IgD-negative memory B cell (primary cell): ENCODE measurements around the gene CAMKMT. TPM values are rescaled to one million over a fixed set of nuclear protein-coding genes. Genes with fewer than 3 reads are reported as not detected.
"Not testable (repeated sequence)": the region's sequence is repeated elsewhere in the genome, so short reads cannot be mapped to it uniquely, and the experiment has no call there.

Source experiments
- H3K27ac Mint-ChIP-seq, 3 donors: one replicate each; pipeline ENCODE4 v1.8.0; 2020 to 2022; ENCODE audit warnings: mild to moderate bottlenecking in 3 of 3, mixed read lengths in 3 of 3, moderate library complexity in 1 of 3
- H3K27me3 Mint-ChIP-seq: one replicate; pipeline ENCODE4 v1.8.0; 2021; ENCODE audit warnings: mixed read lengths
- H3K36me3 Mint-ChIP-seq: one replicate; pipeline ENCODE4 v1.8.0; 2020; ENCODE audit warnings: mild to moderate bottlenecking, mixed read lengths
- H3K4me1 Mint-ChIP-seq, 3 donors: one replicate each; pipeline ENCODE4 v1.8.0; 2020 to 2022; ENCODE audit warnings: mixed read lengths in 3 of 3, mild to moderate bottlenecking in 1 of 3
- H3K4me3 Mint-ChIP-seq, 4 donors: one replicate each; pipeline ENCODE4 v1.8.0; 2020 to 2022; ENCODE audit warnings: mild to moderate bottlenecking in 4 of 4, mixed read lengths in 4 of 4, moderate library complexity in 3 of 4
- H3K9me3 Mint-ChIP-seq, 3 donors: one replicate each; pipeline ENCODE4 v1.8.0; 2020 to 2021; ENCODE audit warnings: mixed read lengths in 3 of 3, mild to moderate bottlenecking in 1 of 3
- polyA plus RNA-seq: library from polyadenylated mRNA; unstranded; fragments of 300-500 nt; fragmentation: Illumina TruSeq; gene quantifications from one replicate; pipeline ENCODE4 v1.2.3, GENCODE V29; 2021

Gene CAMKMT
- polyA plus RNA-seq, 1 donor from 2014 or later, result 12.2 TPM

DNA sequence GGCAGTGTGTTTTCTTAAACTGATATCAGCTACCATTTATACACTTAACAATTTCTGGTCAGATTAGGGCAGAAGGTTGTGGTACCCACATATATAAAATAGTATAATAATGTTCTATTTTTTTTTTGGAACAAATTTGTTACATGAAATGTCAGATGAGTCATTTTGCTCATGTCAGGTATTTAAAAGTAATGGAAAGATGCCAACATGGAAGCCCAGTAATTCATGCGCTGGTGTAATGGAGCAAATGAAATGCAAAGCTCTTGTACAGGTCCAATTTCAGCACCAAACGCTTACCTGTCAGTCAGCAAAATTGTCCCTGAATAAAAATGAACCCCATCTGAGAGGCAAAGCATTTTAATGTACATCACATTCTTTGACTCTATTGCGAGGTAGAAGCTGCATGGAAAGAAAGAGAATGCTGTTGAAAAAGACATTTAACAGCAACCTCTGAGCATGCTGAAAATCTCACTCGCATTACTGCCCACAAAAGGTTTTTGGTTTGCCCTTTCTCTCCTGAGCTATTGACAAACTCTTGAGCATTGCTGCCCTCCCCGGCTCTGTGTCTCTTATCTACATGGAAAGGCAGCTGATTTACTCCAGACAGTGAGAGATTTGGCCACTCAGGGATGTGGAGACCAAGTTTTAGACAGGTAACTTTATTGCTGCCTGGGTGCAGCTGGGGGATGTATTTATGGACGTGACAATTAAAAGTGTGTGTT is 217.5 kb downstream of the CAMKMT start:
- no peaks in the 10 kb centered on the region for H3K9me3 Mint-ChIP-seq
- H3K4me1 Mint-ChIP-seq, result peaks cover 8 to 13% (median 13%) of the 10 kb centered on the region in 3 donors
- no peaks in the 10 kb centered on the region for H3K36me3 Mint-ChIP-seq
- no peak overlapping the region for H3K27ac Mint-ChIP-seq
- no peaks in the 10 kb centered on the region for H3K27me3 Mint-ChIP-seq
- peak overlapping the region in 1 of 4 donors; percentile 76 for H3K4me3 Mint-ChIP-seq

- Mint-ChIP-seq H3K27ac (no peak overlapping the region), H3K4me1 (peaks cover 8 to 13% (median 13%) of the 10 kb centered on the region in 3 donors), H3K36me3 (no peaks in the 10 kb centered on the region), H3K27me3 (no peaks in the 10 kb centered on the region), H3K4me3 (no peak overlapping the region), H3K9me3 (no peaks in the 10 kb centered on the region)
Observed at GRCh38 chr2:44579837-44580230, 218.1 kb downstream of the CAMKMT start.

GRCh38 chr2:44580875-44581515 is 219.2 kb downstream of the CAMKMT start:
- no peaks in the 10 kb centered on the region for H3K9me3 Mint-ChIP-seq
- H3K4me1 Mint-ChIP-seq, result peaks cover 8 to 13% (median 13%) of the 10 kb centered on the region in 3 donors
- H3K27me3 Mint-ChIP-seq, result no peaks in the 10 kb centered on the region
- no peaks in the 10 kb centered on the region for H3K36me3 Mint-ChIP-seq
- no peak overlapping the region for H3K27ac Mint-ChIP-seq
- no peak overlapping the region for H3K4me3 Mint-ChIP-seq

- H3K4me1 Mint-ChIP-seq, result peaks cover 8 to 13% (median 9%) of the 10 kb centered on the region in 3 donors
- no peaks in the 10 kb centered on the region for H3K27me3 Mint-ChIP-seq
- peaks cover 4% of the 10 kb centered on the region for H3K36me3 Mint-ChIP-seq
- peak overlapping the region in 1 of 3 donors; percentile 20 for H3K27ac Mint-ChIP-seq
- H3K9me3 Mint-ChIP-seq, result no peaks in the 10 kb centered on the region
- no peak overlapping the region for H3K4me3 Mint-ChIP-seq
Observed at GRCh38 chr2:44582363-44583008, 220.7 kb downstream of the CAMKMT start.

GRCh38 chr2:44595615-44596014 is 233.9 kb downstream of the CAMKMT start:
- not testable (repeated sequence) for H3K27me3 Mint-ChIP-seq, H3K4me1 Mint-ChIP-seq, H3K4me3 Mint-ChIP-seq, H3K27ac Mint-ChIP-seq, H3K36me3 Mint-ChIP-seq, H3K9me3 Mint-ChIP-seq

- Mint-ChIP-seq H3K9me3 (peaks cover 0 to 5% (median 4%) of the 10 kb centered on the region in 3 donors), H3K36me3 (peaks cover 5% of the 10 kb centered on the region), H3K27ac (peak overlapping the region in 1 of 3 donors; percentile 22), H3K4me1 (peaks cover 0 to 4% (median 3%) of the 10 kb centered on the region in 3 donors), H3K27me3 (no peaks in the 10 kb centered on the region), H3K4me3 (no peak overlapping the region)
Observed at GRCh38 chr2:44596537-44597320, 235.0 kb downstream of the CAMKMT start.

DNA sequence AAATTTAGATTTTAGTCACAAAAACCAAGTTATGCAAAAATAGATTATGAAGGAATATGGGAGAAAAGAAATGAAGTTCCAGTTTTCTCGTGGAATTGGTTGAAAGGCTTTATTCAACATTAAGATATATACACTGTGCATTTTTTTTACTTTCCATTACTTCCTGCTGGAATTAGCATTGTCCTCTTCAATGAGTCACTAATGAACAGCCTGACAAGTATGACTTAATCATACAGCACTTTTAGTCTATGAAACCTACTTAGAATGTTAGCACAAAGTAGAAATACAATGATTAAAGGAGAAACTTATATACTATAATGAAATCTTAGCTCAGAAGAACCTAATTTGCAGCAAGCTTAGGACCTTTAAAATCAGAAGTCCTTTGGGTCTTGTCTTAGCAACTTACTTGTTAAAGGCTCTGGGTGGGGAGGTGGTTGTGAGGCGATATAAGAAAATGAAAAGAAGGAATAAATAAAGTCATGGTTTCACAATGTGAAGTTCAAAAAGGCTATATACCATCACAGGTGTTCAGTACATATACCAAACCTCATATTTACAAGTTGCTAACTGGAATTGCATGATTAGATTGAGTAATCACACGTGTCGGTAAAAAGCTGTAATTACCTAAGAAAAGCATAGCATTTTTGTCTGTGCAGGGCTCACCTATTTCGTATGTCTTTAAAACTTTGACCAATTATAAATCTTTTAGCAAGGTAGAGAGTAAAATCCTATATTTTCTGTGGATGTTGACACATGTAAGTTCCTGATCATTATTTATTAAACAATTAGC is 236.8 kb downstream of the CAMKMT start:
- Mint-ChIP-seq H3K4me3 (no peak overlapping the region), H3K4me1 (peaks cover 0 to under 1% (median 0%) of the 10 kb centered on the region in 3 donors), H3K27ac (peak overlapping the region in 1 of 3 donors; percentile 31), H3K9me3 (peaks cover 0 to 6% (median 5%) of the 10 kb centered on the region in 3 donors), H3K27me3 (no peaks in the 10 kb centered on the region), H3K36me3 (peaks cover 3% of the 10 kb centered on the region)

GRCh38 chr2:44599130-44599529 is 237.4 kb downstream of the CAMKMT start:
- Mint-ChIP-seq H3K4me3 (no peak overlapping the region), H3K36me3 (peaks cover 3% of the 10 kb centered on the region), H3K4me1 (no peaks in the 10 kb centered on the region), H3K27ac (no peak overlapping the region), H3K27me3 (no peaks in the 10 kb centered on the region), H3K9me3 (peaks cover 0 to 5% (median 3%) of the 10 kb centered on the region in 3 donors)

GRCh38 chr2:44602446-44602845 is 240.7 kb downstream of the CAMKMT start:
- Mint-ChIP-seq H3K4me1 (no peaks in the 10 kb centered on the region), H3K4me3 (no peak overlapping the region), H3K27me3 (no peaks in the 10 kb centered on the region), H3K36me3 (peaks cover 3% of the 10 kb centered on the region), H3K9me3 (peaks cover 0 to 2% (median 0%) of the 10 kb centered on the region in 3 donors), H3K27ac (no peak overlapping the region)

GRCh38 chr2:44605511-44605910 is 243.8 kb downstream of the CAMKMT start:
- H3K4me3 Mint-ChIP-seq, result no peak overlapping the region
- peak overlapping the region in 1 of 3 donors; percentile 7 for H3K27ac Mint-ChIP-seq
- H3K4me1 Mint-ChIP-seq, result peaks cover 0 to under 1% (median 0%) of the 10 kb centered on the region in 3 donors
- peaks cover 0 to 3% (median 2%) of the 10 kb centered on the region in 3 donors for H3K9me3 Mint-ChIP-seq
- H3K27me3 Mint-ChIP-seq, result no peaks in the 10 kb centered on the region
- peaks cover 2% of the 10 kb centered on the region for H3K36me3 Mint-ChIP-seq

- Mint-ChIP-seq H3K9me3 (peaks cover 0 to 4% (median 0%) of the 10 kb centered on the region in 3 donors), H3K36me3 (peaks cover 2% of the 10 kb centered on the region), H3K27me3 (no peaks in the 10 kb centered on the region), H3K4me1 (peaks cover 0 to 8% (median 6%) of the 10 kb centered on the region in 3 donors), H3K4me3 (no peak overlapping the region), H3K27ac (no peak overlapping the region)
Observed at GRCh38 chr2:44612276-44612675, 250.5 kb downstream of the CAMKMT start.

GRCh38 chr2:44614940-44615339 is 253.2 kb downstream of the CAMKMT start:
- Mint-ChIP-seq H3K36me3 (no peaks in the 10 kb centered on the region), H3K27me3 (no peaks in the 10 kb centered on the region), H3K9me3 (peaks cover 0 to 1% (median 0%) of the 10 kb centered on the region in 3 donors), H3K27ac (no peak overlapping the region), H3K4me1 (peaks cover 5 to 8% (median 6%) of the 10 kb centered on the region in 3 donors), H3K4me3 (no peak overlapping the region)

- Mint-ChIP-seq H3K9me3 (peaks cover 0 to 3% (median 0%) of the 10 kb centered on the region in 3 donors), H3K36me3 (no peaks in the 10 kb centered on the region), H3K4me3 (no peak overlapping the region), H3K27me3 (no peaks in the 10 kb centered on the region), H3K4me1 (peaks cover 4 to 6% (median 5%) of the 10 kb centered on the region in 3 donors), H3K27ac (no peak overlapping the region)
Observed at GRCh38 chr2:44615950-44616518, 254.3 kb downstream of the CAMKMT start.
